GM19025 (cell line): ENCODE results near the gene NEUROG1.
"Not testable (repeated sequence)": the region's sequence is repeated elsewhere in the genome, so short reads cannot be mapped to it uniquely, and the experiment has no call there.

Experiments
- ATAC-seq: cut with Tn5 transposase; IDR thresholded peaks from one replicate; pipeline ENCODE4 v1.9.1; 2021; ENCODE audit warnings: mild to moderate bottlenecking, low read depth, moderate library complexity; ENCODE audit not compliant: unreplicated experiment

Gene NEUROG1

DNA sequence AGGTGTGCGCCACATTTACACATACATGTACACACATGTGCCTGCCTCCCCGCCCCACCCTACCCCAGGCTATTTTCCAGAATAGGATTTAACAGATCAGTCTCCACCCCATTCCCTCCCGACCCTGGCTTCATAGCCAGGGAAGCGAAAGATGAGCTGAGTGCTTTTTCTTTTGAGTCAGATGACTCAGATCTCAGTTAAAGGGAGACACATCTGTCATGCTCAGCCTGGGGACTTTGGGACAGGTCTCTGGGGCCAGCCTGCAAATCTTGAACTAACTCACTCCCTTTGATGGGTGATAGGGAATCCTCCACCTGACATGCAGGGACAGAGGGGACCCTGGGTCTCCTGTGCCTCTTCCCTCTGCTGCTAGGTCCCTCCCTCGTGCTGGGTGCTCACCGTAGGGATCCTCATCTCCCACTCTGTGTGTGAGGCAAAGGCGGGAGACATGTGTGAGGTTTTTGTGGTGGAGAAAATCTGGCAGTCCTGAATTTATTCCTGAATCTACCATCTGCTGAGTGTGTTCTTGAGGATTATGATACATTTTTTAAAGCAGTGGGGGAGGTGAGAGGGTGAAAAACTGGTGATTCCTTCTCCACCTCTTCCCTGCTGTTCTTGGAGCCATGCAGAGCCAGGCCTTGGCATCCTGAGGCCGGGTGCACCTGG is 37.7 kb downstream of the NEUROG1 start:
- no peak for ATAC-seq

- ATAC-seq, result not testable (repeated sequence)
Measured at GRCh38 chr5:135495531-135495930, 40.2 kb downstream of the NEUROG1 start.

DNA sequence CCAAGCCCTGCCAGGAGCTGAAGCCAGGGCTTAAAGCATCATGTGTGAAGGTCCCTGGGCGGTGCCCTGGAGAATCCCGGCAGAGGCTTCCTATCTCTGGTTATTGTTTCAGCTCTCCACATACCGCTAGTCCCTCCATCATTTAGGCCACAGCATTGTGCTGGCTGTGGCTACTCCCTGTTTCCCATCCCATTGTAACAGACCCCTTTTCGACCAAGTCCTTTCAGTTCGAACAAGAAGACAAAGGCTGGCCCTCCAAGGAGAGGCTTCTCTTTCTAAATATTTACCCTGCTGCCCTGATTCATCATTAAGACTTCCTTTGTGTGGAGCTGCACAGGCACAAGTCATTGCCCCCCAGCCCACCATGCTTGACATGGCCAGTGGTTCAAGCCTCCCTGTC is 41.6 kb downstream of the NEUROG1 start:
- ATAC-seq, result no peak

DNA sequence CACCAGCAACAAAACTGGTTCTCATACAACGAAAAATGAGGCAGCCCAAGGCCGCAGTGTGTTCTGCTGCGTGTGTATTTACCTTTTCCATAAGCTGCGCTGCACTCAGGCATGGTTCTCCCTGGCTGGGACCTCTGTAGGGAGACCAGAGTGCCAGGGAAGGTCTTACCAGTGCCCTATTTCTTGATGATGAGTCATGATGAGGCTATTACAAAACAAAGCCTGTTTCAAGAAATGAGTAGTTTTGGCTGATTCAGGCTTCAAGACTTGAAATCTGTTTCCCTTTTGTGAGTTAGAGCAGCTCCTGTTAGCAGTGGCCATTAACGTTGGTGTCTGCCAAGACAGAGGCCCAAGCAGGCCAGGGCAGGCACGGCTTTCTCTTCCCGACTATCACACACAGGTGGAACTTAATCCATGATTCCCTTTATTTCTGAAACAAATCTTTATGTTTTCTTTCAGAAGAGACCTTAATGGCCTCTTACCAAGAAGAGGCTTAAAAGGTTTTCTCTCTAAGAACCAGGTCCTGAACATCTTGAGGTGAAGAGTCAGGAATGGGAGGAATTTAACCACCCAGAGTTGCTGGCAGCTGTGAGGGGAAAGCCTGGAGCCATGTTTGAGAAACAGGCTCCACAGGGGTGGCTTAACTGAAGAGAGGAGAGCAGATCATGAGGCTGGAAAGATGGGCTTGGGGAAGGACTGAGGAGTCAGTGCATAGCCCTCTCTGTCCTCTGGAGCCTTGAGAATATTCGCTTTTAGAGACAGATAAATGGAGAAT is 42.2 kb downstream of the NEUROG1 start:
- no peak for ATAC-seq

DNA sequence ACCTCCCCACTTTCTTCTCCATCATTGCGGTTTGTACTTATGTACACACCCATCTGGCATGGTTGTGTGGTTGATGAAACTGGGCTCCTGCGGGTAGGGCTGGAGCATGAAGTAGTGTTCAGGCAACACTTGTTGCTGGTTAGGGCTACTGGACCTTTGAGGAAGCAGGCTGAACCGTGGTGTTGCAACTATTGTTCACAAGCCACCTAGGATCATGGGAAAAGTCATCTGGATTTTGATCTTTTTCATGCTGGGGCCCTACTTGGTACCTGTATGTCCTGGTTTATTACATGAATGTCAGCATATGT is 43.5 kb downstream of the NEUROG1 start:
- no peak for ATAC-seq

DNA sequence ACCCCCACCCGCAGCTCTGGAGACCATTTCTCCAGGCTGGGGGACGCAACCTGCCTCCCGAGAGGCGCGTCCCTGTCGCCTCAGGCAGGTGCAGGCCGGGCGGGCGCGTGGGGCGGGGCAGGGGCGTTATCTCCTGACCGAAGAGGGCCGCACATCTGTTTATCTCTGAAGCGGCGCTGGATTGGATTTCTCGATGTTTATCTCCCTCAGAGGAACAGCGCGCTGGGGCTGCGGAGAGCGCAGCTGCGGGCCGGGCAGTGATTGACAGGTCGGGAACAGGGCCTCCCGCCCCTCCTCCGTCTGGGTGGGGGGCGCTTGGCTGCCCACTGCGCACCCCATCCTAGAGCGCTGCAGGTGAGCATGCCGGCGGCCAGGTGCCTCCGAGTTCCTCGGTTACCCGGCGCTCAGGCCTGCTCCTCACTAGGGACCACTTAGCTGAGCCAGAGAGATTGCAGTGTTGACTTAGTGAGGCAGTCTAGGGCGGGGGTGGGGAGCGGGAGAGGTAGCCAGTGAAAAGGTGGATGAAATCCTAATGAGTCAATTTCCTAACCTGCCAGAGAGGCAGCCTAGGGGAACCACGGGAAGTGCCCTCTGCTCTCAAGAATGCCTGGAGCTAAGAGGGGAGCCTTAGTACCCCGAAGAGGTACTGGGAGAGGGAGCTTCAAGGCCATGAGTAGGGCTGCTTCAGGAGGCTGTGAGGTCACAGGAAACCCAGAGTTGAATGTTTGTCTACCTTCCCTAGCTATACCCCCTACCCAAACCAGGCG is 44.0 kb downstream of the NEUROG1 start:
- no peak for ATAC-seq

DNA sequence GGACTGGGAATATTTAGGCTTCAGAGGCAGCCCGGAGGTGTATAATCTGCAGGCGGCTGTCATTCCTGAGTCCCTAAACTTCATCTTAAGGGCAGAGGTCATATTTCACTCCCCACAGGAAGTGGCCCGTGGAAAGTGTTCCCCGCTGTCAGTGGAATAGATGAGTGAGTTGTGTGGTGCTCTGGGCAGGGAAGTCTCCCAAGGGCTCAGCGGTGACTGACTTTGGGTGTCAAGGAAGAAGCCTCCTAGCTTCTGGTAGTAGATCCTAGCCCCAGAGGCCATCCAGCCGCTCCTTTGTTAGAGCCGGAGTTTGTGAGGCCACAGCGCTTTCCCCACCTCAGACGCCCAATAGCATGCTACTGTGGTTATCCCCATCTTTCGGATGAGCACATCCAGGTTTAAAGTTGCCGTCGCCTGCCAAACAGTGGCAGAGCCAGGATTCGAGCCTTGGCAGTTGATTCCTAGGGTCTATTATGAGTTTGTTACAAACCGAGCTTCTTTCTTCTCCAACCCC is 44.7 kb downstream of the NEUROG1 start:
- no peak for ATAC-seq

GRCh38 chr5:135490245-135491037 is 45.3 kb downstream of the NEUROG1 start:
- ATAC-seq, result no peak

DNA sequence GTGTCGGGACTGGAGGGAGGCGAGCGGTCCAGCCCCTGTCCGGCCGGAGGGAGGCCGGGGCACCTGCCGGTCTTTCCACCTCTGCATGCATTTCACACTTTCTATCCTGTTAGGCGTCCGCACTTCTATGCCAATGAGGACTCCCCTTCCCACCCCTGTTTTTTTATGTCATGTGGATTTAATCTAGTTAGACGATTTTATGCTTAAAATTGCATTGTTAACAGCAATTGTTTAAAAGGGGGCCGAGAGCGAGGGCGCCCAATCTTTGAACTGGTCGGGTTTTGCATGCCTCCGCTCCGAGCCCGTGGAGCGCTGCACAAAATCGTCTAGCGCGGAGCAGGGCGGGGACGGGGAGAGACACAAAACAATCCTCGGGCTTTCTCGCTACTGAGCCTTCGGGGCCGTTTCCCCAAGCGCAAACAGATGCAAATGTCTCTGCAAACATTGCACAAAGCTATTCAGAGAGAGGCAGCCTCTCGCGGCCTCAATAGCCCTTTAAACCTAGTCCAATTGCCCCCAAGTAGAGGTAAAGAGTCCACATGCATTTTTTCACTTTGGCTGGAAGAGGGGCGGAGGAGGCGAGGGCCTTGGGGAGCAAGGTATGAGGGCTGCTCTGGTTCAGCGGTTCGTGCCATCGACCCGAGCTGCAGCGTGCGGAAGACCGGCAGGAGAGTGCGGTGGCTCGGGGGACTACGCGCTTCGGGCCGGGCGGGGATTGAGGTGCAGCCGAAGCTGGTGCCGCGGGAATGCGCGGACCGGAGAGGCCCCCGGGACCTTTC is 46.1 kb downstream of the NEUROG1 start:
- no peak for ATAC-seq

- ATAC-seq, result no peak
Measured at GRCh38 chr5:135488727-135489465, 46.9 kb downstream of the NEUROG1 start.

DNA sequence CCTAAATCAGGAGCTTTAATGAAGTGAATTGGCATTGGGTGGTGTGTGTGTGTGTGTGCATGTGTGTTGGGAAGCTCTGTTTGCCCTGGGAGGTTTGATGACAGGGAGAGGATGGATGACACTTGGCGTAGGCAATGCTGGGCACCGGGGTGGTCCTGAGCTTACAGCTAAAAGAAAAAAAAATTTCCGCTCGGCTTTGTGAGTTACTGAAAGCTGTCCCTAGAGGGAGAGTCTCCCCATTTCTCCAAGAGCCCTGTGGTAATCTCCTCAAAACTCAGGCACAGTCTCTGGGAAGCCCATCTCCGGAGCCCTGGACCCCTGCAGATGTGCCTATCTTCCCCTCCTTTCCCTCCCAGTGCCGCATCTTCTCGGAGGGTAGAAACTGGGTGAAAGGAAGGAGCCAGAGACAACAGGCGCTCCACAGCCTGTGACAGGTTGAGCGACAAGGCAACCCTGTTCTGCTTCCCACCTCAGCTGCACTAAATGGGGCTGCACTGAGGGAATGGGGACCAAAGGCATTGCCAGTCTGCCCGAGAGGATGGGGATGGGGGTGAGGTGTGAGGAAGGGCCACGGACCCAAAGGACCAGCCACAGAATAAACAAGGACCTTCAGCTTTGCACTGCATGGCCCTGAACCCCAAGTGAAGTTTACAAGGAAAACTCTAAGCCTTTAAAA is 47.8 kb downstream of the NEUROG1 start:
- ATAC-seq, result no peak

DNA sequence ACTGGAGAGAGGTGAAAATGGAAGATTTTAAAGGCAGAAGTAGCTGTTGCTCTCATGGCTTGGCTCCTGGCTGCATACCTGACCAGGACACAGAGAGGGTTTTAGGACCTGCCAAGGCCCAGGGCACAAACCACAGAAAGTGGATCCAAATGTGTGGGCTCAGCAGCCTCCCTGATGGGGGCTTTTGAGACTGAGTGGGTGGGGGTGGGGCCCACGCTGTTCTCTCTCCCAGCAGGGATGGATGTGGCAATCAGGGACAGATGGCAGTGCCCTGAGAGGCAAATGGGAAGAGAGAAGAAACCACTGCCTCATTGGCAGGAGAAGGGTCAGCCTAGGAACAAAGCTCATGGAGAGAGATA is 48.7 kb downstream of the NEUROG1 start:
- ATAC-seq, result no peak

- no peak for ATAC-seq
Measured at GRCh38 chr5:135486131-135487036, 49.4 kb downstream of the NEUROG1 start.

DNA sequence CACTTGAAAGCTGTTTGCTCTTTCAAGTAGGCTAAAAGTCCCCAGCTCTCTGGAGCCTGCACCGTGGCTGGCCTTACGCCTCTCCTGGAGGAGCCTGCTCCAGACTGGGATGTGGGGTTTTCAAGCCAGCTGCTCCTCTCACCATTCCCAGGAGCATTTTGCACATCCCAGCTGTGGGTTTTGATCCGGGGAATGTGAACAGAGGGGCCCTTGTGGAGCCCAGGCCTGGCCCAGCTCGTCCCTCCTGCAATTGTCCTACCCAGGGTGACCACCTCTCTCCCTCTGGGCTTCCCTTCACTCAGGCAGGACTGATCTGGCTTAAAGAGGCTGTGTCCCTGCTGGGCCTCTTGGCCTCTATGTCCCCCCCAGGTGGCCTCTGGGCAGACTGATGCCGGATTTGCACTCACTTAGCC is 51.1 kb downstream of the NEUROG1 start:
- no peak for ATAC-seq
